Breast epithelium (tissue), 3 donors: Measurements from ENCODE around the gene CPSF2.

ENCODE experiments used
- CTCF ChIP-seq, 3 donors: fragments of 450-650 bp; IDR thresholded peaks; one replicate each; pipeline ENCODE4 v1.5.1; 2016 to 2017; ENCODE audit warnings: antibody characterized with exemption in 3 of 3, mild to moderate bottlenecking in 3 of 3, moderate library complexity in 3 of 3
- POLR2A ChIP-seq: fragments of 450-650 bp; IDR thresholded peaks from one replicate; pipeline ENCODE4 v1.6.1; 2016; ENCODE audit warnings: antibody characterized with exemption, mild to moderate bottlenecking, moderate library complexity

- no peak for TF ChIP-seq CTCF (IDR thresholded peaks at IDR 0.05)
- TF ChIP-seq POLR2A: no peak
Observed at GRCh38 chr14:92109490-92109889, 12.3 kb upstream of the CPSF2 start.
